T-helper 1 cell treated with Interleukin-12 subunit alpha and Interleukin-12 subunit beta and Interleukin-4 antibody, amounts not matched to agents 30 μg/mL and 1 μg/mL, for 36 hours (primary cell): ENCODE results near the gene ATP8A1.
"Not testable (repeated sequence)": the region's sequence is repeated elsewhere in the genome, so short reads cannot be mapped to it uniquely, and the experiment has no call there.

Experiments
- H3K27ac Mint-ChIP-seq: one replicate; pipeline ENCODE4 v1.8.0; 2021; ENCODE audit warnings: mild to moderate bottlenecking, mixed read lengths
- H3K27me3 Mint-ChIP-seq: one replicate; pipeline ENCODE4 v1.8.0; 2021; ENCODE audit warnings: low read depth, mixed read lengths
- H3K36me3 Mint-ChIP-seq: one replicate; pipeline ENCODE4 v1.8.0; 2021; ENCODE audit warnings: low read depth, mixed read lengths
- H3K4me1 Mint-ChIP-seq: one replicate; pipeline ENCODE4 v1.8.0; 2021; ENCODE audit warnings: low read depth, mixed read lengths
- H3K4me3 Mint-ChIP-seq: one replicate; pipeline ENCODE4 v1.8.0; 2021; ENCODE audit warnings: mild to moderate bottlenecking, moderate library complexity, mixed read lengths
- H3K9me3 Mint-ChIP-seq: one replicate; pipeline ENCODE4 v1.8.0; 2021; ENCODE audit warnings: mixed read lengths

The ATP8A1 gene

DNA sequence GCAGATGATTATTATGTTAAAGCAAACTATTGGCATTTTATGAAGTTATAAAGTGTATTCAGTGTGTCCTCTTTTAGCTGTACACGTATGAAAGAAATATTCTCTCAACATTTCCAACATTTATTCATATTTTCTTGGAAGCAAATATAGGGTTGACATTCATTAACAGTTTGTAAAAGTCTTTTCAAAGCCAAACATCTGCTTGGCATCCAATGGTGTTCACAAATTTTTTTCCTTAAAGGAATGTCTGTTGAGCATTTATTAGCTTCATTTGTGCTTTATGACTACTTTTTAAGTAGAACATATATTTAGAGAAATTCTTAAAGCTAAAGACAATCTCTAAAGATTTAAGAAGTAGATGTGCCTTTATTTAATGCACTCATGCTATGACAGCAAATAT, 176.6 kb downstream of the ATP8A1 start:
- Mint-ChIP-seq H3K27ac (no peak overlapping the region), H3K36me3 (peaks cover 4% of the 10 kb centered on the region), H3K4me1 (no peaks in the 10 kb centered on the region), H3K9me3 (no peaks in the 10 kb centered on the region), H3K4me3 (no peak overlapping the region), H3K27me3 (no peaks in the 10 kb centered on the region)

DNA sequence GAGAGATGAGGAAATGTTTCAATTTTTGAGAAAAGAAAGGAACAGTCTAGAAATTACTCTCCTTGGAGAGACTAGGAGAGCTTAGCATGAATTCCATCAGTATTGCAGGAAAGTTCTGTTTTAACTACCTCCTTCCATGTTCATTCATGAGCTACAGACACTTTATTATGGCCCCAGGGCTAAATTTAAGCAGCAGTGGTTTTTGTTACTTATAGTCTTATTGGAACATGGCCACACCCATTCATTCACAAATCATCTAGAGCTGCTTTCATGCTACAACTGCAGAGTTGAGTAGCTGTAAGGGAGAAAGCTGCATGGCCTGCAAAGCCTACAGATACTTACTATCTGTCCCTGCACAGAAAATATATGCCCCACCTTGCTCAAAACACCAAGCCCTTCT, 178.0 kb downstream of the ATP8A1 start:
- H3K4me1 Mint-ChIP-seq, result no peaks in the 10 kb centered on the region
- no peaks in the 10 kb centered on the region for H3K9me3 Mint-ChIP-seq
- no peak overlapping the region for H3K4me3 Mint-ChIP-seq
- H3K36me3 Mint-ChIP-seq, result peaks cover 4% of the 10 kb centered on the region
- H3K27ac Mint-ChIP-seq, result no peak overlapping the region
- no peaks in the 10 kb centered on the region for H3K27me3 Mint-ChIP-seq

DNA sequence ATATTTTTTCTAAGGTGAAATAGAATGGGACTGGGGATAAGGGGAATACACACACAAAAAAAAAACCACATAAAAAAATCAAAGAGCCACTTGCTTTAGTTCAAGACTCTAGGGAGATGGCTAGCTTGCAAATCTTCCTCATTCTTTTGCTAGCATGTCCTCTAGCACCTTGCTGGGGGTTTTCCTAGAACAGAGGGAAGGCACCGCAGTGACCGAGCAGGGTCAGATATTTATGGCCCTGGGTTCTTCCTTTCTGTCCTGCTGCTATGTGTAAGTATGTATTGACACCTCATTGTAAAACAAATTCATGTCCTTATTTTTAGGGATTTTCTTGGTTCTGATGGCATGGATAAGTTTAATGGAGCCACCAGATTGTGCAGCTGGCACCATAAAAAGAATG, 178.4 kb downstream of the ATP8A1 start:
- Mint-ChIP-seq H3K27ac (no peak overlapping the region), H3K4me3 (no peak overlapping the region), H3K36me3 (peaks cover 4% of the 10 kb centered on the region), H3K9me3 (no peaks in the 10 kb centered on the region), H3K4me1 (no peaks in the 10 kb centered on the region), H3K27me3 (no peaks in the 10 kb centered on the region)

DNA sequence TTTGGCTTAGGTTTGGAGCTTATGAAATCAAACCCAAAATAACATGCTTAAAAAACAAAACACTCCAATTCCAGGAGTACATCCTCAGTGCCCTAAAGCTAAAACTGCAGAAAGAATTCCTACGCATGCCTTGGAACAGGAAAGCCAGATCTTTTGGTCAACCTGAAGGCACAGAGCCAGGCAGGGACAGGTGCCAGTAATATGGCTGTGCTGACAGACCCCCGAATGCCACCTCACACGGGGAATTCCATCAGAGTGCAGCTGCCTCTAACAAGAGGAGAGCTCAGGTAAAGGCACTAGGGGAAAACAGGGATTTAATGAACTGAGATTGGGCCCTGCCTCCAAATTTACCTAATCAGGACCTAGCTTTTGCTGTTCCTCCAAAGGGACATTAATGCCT, 182.5 kb downstream of the ATP8A1 start:
- no peaks in the 10 kb centered on the region for H3K27me3 Mint-ChIP-seq
- no peaks in the 10 kb centered on the region for H3K9me3 Mint-ChIP-seq
- peaks cover 3% of the 10 kb centered on the region for H3K36me3 Mint-ChIP-seq
- no peaks in the 10 kb centered on the region for H3K4me1 Mint-ChIP-seq
- H3K4me3 Mint-ChIP-seq, result no peak overlapping the region
- H3K27ac Mint-ChIP-seq, result no peak overlapping the region

DNA sequence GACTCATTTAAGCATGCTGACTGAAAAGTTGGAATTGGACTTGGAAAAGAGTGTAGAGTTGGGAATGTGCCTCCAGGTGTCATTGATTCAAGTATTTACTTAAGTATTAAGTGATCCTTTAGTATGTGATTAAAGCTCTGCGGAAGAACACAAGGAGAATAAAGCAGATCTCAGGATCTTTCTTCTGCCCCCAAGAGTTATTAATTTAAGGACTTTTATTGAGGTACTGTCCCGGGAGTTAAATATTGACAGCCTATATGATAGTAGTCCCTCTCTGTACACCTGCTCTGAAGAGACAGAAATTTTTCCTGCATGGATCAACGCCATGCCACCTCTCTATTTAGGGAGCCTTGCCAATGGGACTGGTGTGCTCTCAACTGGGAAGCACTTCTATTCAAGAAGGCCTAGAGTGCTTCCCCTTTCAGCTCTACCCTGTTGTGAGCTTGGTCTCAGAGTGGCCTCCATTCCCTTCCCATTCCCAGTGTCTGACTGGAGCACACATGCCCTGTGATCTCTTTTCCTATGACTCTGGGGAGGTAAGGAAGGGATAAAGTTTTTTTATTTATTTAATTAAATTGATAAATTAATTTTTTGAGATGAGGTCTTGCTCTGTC, 183.7 kb downstream of the ATP8A1 start:
- Mint-ChIP-seq H3K9me3 (no peaks in the 10 kb centered on the region), H3K4me3 (no peak overlapping the region), H3K4me1 (no peaks in the 10 kb centered on the region), H3K36me3 (no peaks in the 10 kb centered on the region), H3K27ac (no peak overlapping the region), H3K27me3 (no peaks in the 10 kb centered on the region)

DNA sequence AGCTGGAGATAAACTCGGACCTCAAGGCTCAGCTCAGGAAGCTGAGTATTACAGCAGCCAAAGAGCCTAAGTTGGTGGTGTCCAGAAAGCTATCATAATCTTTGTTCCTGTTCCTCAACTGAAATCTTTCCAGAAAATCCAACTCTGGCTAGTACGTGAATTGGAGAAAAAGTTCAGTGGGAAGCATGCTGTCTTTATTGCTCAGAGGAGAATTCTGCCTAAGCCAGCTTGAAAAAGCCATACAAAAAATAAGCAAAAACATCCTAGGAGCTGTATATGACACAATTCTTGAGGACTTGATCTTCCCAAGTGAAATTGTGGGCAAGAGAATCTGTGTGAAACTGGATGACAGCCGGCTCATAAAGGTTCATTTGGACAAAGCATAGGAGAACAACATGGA, 185.0 kb downstream of the ATP8A1 start:
- Mint-ChIP-seq H3K4me3 (no peak overlapping the region), H3K27ac (no peak overlapping the region), H3K4me1 (no peaks in the 10 kb centered on the region), H3K9me3 (no peaks in the 10 kb centered on the region), H3K36me3 (no peaks in the 10 kb centered on the region), H3K27me3 (no peaks in the 10 kb centered on the region)

DNA sequence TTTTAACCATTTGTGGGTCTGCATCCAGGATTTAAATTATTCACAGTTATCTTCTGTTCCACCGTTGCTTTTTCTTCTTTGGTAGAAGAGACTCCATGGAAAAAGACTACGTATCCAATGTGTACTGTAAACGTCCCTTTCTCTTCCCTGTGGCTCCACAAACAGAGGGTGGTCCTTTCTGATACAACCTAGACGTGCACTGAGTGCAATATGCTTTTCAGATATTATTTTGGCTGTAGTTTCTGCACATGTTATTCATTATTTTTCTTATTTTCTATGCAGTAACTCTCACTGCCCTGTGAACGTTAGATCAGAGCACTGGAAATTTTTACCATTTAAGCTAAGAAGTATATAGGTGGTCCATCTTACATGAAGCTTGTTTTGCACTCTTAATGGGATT, 186.9 kb downstream of the ATP8A1 start:
- Mint-ChIP-seq H3K9me3 (no peaks in the 10 kb centered on the region), H3K27ac (no peak overlapping the region), H3K36me3 (no peaks in the 10 kb centered on the region), H3K27me3 (no peaks in the 10 kb centered on the region), H3K4me3 (no peak overlapping the region), H3K4me1 (no peaks in the 10 kb centered on the region)

DNA sequence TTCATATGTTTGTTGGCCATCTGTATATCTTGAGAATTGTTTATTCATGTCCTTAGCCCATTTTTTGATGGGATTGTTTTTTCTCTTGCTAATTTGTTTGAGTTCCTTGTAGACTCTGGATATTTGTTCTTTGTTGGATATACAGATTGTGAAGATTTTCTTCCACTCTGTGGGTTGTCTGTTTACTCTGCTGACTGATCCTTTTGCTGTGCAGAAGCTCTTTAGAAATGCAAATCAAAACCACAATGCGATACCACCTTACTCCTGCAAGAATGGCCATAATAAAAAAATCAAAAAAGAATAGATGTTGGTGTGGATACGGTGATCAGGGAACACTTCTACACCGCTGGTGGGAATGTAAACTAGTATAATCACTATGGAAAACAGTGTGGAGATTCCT, 189.1 kb downstream of the ATP8A1 start:
- not testable (repeated sequence) for H3K27me3 Mint-ChIP-seq, H3K27ac Mint-ChIP-seq, H3K36me3 Mint-ChIP-seq, H3K4me3 Mint-ChIP-seq, H3K9me3 Mint-ChIP-seq, H3K4me1 Mint-ChIP-seq

DNA sequence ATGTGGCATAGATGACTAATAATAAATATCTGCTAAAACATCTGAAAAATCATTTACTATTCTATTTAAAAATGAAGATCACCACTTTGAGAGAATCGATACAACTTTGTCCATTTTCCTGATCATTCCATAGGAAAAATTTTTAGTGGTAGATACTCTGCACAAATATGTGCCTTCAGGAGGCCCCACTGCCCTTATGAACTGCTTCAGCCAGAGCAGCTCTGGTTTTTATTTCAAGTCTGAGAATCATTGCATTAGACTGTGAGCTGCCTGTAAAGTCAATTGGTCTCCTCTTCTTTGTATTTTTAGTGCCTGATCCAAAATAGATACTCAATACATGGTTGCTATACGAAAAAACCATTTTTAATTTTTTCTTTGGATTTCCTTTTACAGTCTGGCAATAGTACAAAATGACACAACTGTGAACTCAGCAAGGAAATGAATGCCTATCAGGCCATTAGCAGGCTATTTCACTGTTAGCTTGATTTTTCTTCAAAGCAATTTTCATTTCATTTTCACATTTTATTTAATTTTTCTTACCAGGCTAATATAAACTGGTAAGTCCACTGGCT, 190.5 kb downstream of the ATP8A1 start:
- no peak overlapping the region for H3K4me3 Mint-ChIP-seq
- H3K4me1 Mint-ChIP-seq, result no peaks in the 10 kb centered on the region
- no peak overlapping the region for H3K27ac Mint-ChIP-seq
- H3K27me3 Mint-ChIP-seq, result no peaks in the 10 kb centered on the region
- H3K9me3 Mint-ChIP-seq, result peaks cover 5% of the 10 kb centered on the region
- peaks cover 10% of the 10 kb centered on the region for H3K36me3 Mint-ChIP-seq

DNA sequence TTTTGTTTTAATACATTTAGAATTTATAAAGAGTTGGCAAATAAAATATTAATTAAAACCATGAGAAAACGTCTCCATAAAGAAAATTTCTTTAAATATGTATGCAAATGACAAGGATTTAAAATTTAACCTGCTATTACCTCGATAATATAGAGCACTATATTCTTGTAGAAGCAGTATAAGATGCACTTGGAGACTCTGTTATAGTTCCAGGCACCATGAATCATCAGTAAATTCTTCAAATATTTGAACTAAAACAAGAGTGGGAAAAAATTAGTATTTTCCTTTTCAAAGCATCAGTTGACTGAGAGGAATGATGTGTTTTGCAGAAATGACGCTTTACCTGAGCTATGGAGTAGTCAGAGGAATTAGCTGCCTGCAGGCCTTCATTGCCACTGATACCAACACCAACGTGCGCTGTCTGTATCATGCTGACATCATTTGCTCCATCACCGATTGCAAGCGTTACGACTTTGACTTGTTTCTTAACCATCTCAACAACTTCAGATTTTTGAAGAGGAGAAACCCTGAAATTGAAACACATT, 192.3 kb downstream of the ATP8A1 start:
- no peaks in the 10 kb centered on the region for H3K4me1 Mint-ChIP-seq
- peaks cover 5% of the 10 kb centered on the region for H3K9me3 Mint-ChIP-seq
- H3K4me3 Mint-ChIP-seq, result no peak overlapping the region
- H3K36me3 Mint-ChIP-seq, result peaks cover 13% of the 10 kb centered on the region
- H3K27ac Mint-ChIP-seq, result no peak overlapping the region
- H3K27me3 Mint-ChIP-seq, result no peaks in the 10 kb centered on the region

DNA sequence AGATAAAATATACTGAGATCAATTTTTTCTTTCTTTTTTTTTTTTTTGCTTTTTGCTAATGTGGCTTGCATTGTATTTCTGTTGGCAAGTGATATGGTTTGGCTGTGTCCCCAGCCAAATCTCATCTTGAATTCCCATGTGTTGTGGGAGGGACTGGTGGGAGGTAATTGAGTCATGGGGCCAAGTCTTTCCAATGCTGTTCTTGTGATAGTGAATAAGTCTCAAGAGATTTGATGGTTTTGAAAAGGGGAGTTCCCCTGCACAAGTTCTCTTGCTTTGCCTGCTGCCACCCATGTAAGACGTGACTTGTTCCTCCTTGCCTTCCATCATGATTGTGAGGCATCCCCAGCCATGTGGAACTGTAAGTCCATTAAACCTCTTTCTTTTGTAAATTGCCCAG, 195.7 kb downstream of the ATP8A1 start:
- not testable (repeated sequence) for H3K27me3 Mint-ChIP-seq, H3K4me3 Mint-ChIP-seq

DNA sequence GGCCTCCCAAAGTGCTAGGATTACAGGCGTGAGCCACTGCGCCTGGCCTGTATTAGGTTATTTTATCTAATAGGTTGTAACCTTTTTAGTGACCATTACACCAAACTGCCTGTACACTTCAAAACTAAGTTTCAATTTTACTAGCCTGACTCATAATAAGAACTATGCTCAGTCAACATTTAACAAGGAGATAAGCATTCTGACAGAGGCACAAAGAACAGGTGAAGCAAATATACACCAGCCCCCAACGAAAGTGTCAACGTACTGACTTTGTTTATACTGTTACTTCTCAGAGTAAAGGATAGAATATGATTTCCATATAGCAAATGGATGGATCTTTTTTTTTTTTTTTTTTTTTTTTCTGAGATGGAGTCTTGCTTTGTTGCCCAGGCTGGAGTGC, 196.9 kb downstream of the ATP8A1 start:
- H3K27ac Mint-ChIP-seq, result no peak overlapping the region
- H3K4me1 Mint-ChIP-seq, result no peaks in the 10 kb centered on the region
- no peak overlapping the region for H3K4me3 Mint-ChIP-seq
- H3K36me3 Mint-ChIP-seq, result peaks cover 14% of the 10 kb centered on the region
- H3K9me3 Mint-ChIP-seq, result peaks cover 5% of the 10 kb centered on the region
- no peaks in the 10 kb centered on the region for H3K27me3 Mint-ChIP-seq

More for the DNA sequence above, 195.7 kb downstream of the ATP8A1 start:
- not testable (repeated sequence) for H3K9me3 Mint-ChIP-seq, H3K4me1 Mint-ChIP-seq, H3K27ac Mint-ChIP-seq
- H3K36me3 Mint-ChIP-seq, result peaks cover 14% of the 10 kb centered on the region

DNA sequence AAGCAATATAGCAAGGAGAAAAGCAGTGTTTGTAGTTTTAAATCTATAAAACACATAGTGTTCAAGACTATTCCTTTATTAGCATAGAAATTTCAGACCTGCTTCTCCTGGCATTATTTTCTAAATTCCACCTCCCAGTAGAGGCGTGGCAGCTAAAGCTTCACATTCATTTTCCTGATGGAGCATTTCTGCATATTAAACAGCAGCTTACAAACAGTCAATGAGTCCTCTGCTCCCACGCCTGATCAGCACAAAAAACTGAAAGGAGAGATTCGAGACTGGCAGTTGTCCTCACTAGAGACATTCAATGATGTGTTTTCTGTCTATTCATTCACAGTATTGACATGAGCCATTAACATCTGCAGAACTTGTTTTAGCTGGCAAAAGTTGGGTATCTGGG, 198.2 kb downstream of the ATP8A1 start:
- Mint-ChIP-seq H3K9me3 (peaks cover 5% of the 10 kb centered on the region), H3K27me3 (no peaks in the 10 kb centered on the region), H3K4me1 (no peaks in the 10 kb centered on the region), H3K36me3 (peaks cover 16% of the 10 kb centered on the region), H3K27ac (no peak overlapping the region), H3K4me3 (no peak overlapping the region)

DNA sequence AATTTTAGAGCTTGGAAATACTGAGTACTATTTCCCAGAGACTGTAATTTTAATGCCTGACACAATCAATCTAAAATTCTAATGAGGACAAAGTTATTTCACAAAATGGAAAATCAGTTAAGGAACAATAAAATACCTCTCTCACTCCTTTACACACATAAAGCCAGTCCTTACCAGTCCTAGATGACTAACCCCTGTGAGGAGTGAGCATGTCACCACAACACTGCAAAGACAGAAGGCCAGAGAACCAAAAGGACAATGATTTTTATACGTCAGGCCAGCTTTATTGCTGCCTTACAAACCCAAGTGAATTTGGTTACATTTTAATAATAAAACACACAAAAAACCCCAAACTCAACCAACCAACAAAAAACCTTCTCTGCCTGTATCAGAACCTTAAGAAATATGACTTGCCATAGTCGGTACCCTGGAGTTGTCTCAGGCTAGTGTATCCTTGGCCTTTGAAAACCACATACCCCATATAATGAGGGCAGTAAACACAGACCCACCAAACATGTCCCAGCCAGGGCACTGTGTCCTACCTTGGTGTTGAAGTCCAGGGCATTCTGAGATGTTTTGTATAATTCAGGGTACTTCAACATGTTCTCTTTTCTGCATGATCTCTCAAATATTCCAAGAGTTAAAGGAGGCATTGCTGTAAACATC, 202.0 kb downstream of the ATP8A1 start:
- H3K27ac Mint-ChIP-seq, result no peak overlapping the region
- peaks cover 6% of the 10 kb centered on the region for H3K36me3 Mint-ChIP-seq
- no peak overlapping the region for H3K4me3 Mint-ChIP-seq

DNA sequence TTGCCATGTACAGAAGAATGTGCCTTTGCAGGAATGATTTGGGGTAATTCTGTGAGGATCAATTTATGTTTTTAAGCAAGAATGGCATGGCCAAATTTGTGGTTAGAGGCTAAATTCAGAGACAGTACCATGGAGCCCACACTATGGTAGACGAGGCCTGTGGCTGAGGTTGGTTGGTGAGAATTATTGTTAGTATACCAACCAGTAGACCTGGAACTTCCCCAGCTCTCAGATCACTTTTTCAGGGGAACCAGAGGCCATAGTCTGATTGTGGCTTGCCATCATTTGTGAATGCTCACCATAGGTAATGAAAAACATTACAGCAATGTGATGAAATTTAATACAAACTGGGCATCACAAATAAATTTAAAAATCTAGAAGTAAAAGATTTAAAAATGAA, 203.3 kb downstream of the ATP8A1 start:
- Mint-ChIP-seq H3K27ac (no peak overlapping the region), H3K4me1 (no peaks in the 10 kb centered on the region), H3K9me3 (no peaks in the 10 kb centered on the region), H3K4me3 (no peak overlapping the region), H3K36me3 (peaks cover 6% of the 10 kb centered on the region), H3K27me3 (no peaks in the 10 kb centered on the region)

More for the DNA sequence above, 202.0 kb downstream of the ATP8A1 start:
- no peaks in the 10 kb centered on the region for H3K9me3 Mint-ChIP-seq
- no peaks in the 10 kb centered on the region for H3K4me1 Mint-ChIP-seq
- H3K27me3 Mint-ChIP-seq, result no peaks in the 10 kb centered on the region
